Measurements from ENCODE around the gene HOXD11.

- TF ChIP-seq CTCF (IDR thresholded peaks at IDR 0.05), result no peak
- no peak for TF ChIP-seq POLR2AphosphoS5 (IDR thresholded peaks at IDR 0.05)
These were observed 40.2 kb downstream of the HOXD11 start for GRCh38 chr2:176147210-176147799.

All from stomach (tissue), 4 donors.